KMS-11 (cell line): ENCODE data around the gene EFHC2.

Experiments used
- H2AFZ ChIP-seq: fragments of 200-600 bp; sonication (generic); 2 replicates; pipeline ENCODE4 v1.6.1; 2016; ENCODE audit warnings: antibody characterized with exemption, mixed run types, low read depth
- H3K27ac ChIP-seq: fragments of 200-600 bp; sonication (generic); 2 replicates; pipeline ENCODE4 v1.6.1; 2016; ENCODE audit warnings: mild to moderate bottlenecking, mixed run types
- H3K27me3 ChIP-seq: fragments of 200-600 bp; sonication (generic); 2 replicates; pipeline ENCODE4 v1.6.1; 2017; ENCODE audit warnings: mild to moderate bottlenecking, low read depth, mixed run types, moderate library complexity; ENCODE audit not compliant: insufficient read depth
- H3K36me3 ChIP-seq: fragments of 200-600 bp; sonication (generic); 2 replicates; pipeline ENCODE4 v1.6.1; 2017; ENCODE audit warnings: mild to moderate bottlenecking, mixed run types; ENCODE audit not compliant: insufficient read depth
- H3K4me1 ChIP-seq: fragments of 200-600 bp; sonication (generic); 2 replicates; pipeline ENCODE4 v1.6.1; 2016; ENCODE audit warnings: mild to moderate bottlenecking, low read depth, mixed run types; ENCODE audit not compliant: poor library complexity, severe bottlenecking
- H3K4me2 ChIP-seq: fragments of 200-600 bp; sonication (generic); 2 replicates; pipeline ENCODE4 v1.7.0; 2016; ENCODE audit warnings: mild to moderate bottlenecking, mixed run types
- H3K4me3 ChIP-seq: fragments of 200-600 bp; sonication (generic); IDR thresholded peaks from 2 replicates; pipeline ENCODE4 v1.6.1; 2017; ENCODE audit warnings: low read depth, low read length, mixed read lengths; ENCODE audit not compliant: insufficient read depth
- H3K79me2 ChIP-seq: fragments of 200-600 bp; sonication (generic); 2 replicates; pipeline ENCODE4 v1.6.1; 2016; ENCODE audit warnings: low read depth, mixed run types; ENCODE audit not compliant: insufficient read depth
- H3K9ac ChIP-seq: fragments of 200-600 bp; sonication (generic); 2 replicates; pipeline ENCODE4 v1.6.1; 2016; ENCODE audit warnings: mild to moderate bottlenecking, mixed run types
- H4K20me1 ChIP-seq: fragments of 200-600 bp; sonication (generic); 2 replicates; pipeline ENCODE4 v1.6.1; 2016; ENCODE audit warnings: mild to moderate bottlenecking, mixed run types; ENCODE audit not compliant: insufficient read depth
- CTCF ChIP-seq: fragments of 200-600 bp; sonication (generic); conservative IDR thresholded peaks from 2 replicates; pipeline ENCODE4 v1.6.1; 2017; ENCODE audit warnings: low read depth, mild to moderate bottlenecking, antibody characterized with exemption, low read length, moderate library complexity, mixed read lengths

Gene EFHC2

GRCh38 chrX:44303119-44303518 is 40.4 kb downstream of the EFHC2 start:
- Histone ChIP-seq H3K36me3 (no peaks in the 10 kb centered on the region), H3K27me3 (no peaks in the 10 kb centered on the region), H4K20me1 (no peaks in the 10 kb centered on the region), H3K9ac (no peak overlapping the region), H2AFZ (no peak overlapping the region), H3K4me2 (no peak overlapping the region), H3K79me2 (no peaks in the 10 kb centered on the region), H3K4me1 (no peaks in the 10 kb centered on the region), H3K27ac (no peak overlapping the region), H3K4me3 (no peak overlapping the region)
- TF ChIP-seq CTCF, result no peak

GRCh38 chrX:44299177-44299576 is 44.3 kb downstream of the EFHC2 start:
- Histone ChIP-seq H3K9ac (no peak overlapping the region), H4K20me1 (no peaks in the 10 kb centered on the region), H3K4me2 (no peak overlapping the region), H3K4me1 (no peaks in the 10 kb centered on the region), H3K27ac (no peak overlapping the region), H3K79me2 (no peaks in the 10 kb centered on the region), H3K4me3 (no peak overlapping the region), H3K36me3 (no peaks in the 10 kb centered on the region), H3K27me3 (no peaks in the 10 kb centered on the region), H2AFZ (no peak overlapping the region)
- no peak for TF ChIP-seq CTCF

- Histone ChIP-seq H2AFZ (no peak overlapping the region), H3K27me3 (no peaks in the 10 kb centered on the region), H4K20me1 (no peaks in the 10 kb centered on the region), H3K79me2 (no peaks in the 10 kb centered on the region), H3K9ac (no peak overlapping the region), H3K4me2 (no peak overlapping the region), H3K4me3 (no peak overlapping the region), H3K36me3 (no peaks in the 10 kb centered on the region), H3K4me1 (no peaks in the 10 kb centered on the region), H3K27ac (no peak overlapping the region)
- TF ChIP-seq CTCF, result no peak
Measured at GRCh38 chrX:44291468-44292092, 51.9 kb downstream of the EFHC2 start.

DNA sequence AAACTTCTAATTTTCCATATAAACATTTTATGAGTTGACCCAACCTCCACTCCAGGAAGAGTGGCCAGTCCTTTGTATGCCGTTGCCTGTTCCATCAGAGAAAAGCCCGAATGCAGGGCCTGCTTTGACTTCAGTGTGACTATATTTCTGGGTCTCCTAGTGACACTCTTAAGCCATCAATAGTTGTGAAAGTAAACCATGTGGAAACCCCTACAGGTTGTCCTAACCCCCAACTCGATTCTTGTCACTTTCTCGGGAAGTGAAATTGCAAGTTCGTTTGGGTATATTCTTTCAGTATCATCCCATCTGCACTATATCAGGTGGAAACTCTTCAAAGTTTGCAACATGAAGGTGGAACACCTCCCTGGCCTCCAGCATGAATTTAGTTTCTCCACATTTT is 52.8 kb downstream of the EFHC2 start:
- H2AFZ ChIP-seq, result no peak overlapping the region
- no peaks in the 10 kb centered on the region for H3K27me3 ChIP-seq
- H3K27ac ChIP-seq, result no peak overlapping the region
- no peaks in the 10 kb centered on the region for H3K79me2 ChIP-seq
- no peaks in the 10 kb centered on the region for H4K20me1 ChIP-seq
- no peaks in the 10 kb centered on the region for H3K4me1 ChIP-seq
- no peaks in the 10 kb centered on the region for H3K36me3 ChIP-seq
- H3K4me3 ChIP-seq, result no peak overlapping the region
- no peak for TF ChIP-seq CTCF
- H3K9ac ChIP-seq, result no peak overlapping the region
- H3K4me2 ChIP-seq, result no peak overlapping the region
